ENCODE results near the gene UCK1. TPM values are rescaled to one million over a fixed set of nuclear protein-coding genes. Genes with fewer than 3 reads are reported as not detected.

The UCK1 gene
- total RNA-seq, 4 donors from 2014 or later = 32.7 to 45.7 (median 41.8) TPM

- Histone ChIP-seq H3K27me3 (no peaks in the 10 kb centered on the region), H3K9me3 (no peaks in the 10 kb centered on the region), H3K36me3 (peaks cover 3 to 99% (median 25%) of the 10 kb centered on the region in 3 donors), H3K4me3 (no peak overlapping the region), H3K27ac (no peak overlapping the region), H3K4me1 (no peaks in the 10 kb centered on the region)
- 91 to 92% methylated on average over 14 to 15 of the region's 15 CpGs for WGBS, 2 donors
- no peak for DNase-seq (ENCODE audit: low spot score in 2 of 2)
- TF ChIP-seq POLR2A (IDR thresholded peaks at IDR 0.05) (no peak), EP300 (IDR thresholded peaks at IDR 0.05) (no peak)
- TF ChIP-seq, protein P1, sequence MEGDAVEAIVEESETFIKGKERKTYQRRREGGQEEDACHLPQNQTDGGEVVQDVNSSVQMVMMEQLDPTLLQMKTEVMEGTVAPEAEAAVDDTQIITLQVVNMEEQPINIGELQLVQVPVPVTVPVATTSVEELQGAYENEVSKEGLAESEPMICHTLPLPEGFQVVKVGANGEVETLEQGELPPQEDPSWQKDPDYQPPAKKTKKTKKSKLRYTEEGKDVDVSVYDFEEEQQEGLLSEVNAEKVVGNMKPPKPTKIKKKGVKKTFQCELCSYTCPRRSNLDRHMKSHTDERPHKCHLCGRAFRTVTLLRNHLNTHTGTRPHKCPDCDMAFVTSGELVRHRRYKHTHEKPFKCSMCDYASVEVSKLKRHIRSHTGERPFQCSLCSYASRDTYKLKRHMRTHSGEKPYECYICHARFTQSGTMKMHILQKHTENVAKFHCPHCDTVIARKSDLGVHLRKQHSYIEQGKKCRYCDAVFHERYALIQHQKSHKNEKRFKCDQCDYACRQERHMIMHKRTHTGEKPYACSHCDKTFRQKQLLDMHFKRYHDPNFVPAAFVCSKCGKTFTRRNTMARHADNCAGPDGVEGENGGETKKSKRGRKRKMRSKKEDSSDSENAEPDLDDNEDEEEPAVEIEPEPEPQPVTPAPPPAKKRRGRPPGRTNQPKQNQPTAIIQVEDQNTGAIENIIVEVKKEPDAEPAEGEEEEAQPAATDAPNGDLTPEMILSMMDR (IDR thresholded peaks at IDR 0.05) = no peak
Measured at GRCh38 chr9:131513177-131513576, 17.9 kb downstream of the UCK1 start.

- Histone ChIP-seq H3K27me3 (no peaks in the 10 kb centered on the region), H3K36me3 (peaks cover 3 to 99% (median 22%) of the 10 kb centered on the region in 3 donors), H3K9me3 (no peaks in the 10 kb centered on the region), H3K4me3 (no peak overlapping the region), H3K27ac (no peak overlapping the region), H3K4me1 (no peaks in the 10 kb centered on the region)
- no peak for TF ChIP-seq EP300 (IDR thresholded peaks at IDR 0.05)
- no peak for TF ChIP-seq POLR2A (IDR thresholded peaks at IDR 0.05)
- TF ChIP-seq, protein P1 (IDR thresholded peaks at IDR 0.05) = no peak
- 92 to 94% methylated on average over 6 of the region's 6 CpGs for WGBS, 2 donors
- DNase-seq (ENCODE audit: low spot score in 2 of 2) = no peak
Measured at GRCh38 chr9:131511880-131512279, 19.2 kb downstream of the UCK1 start.

DNA sequence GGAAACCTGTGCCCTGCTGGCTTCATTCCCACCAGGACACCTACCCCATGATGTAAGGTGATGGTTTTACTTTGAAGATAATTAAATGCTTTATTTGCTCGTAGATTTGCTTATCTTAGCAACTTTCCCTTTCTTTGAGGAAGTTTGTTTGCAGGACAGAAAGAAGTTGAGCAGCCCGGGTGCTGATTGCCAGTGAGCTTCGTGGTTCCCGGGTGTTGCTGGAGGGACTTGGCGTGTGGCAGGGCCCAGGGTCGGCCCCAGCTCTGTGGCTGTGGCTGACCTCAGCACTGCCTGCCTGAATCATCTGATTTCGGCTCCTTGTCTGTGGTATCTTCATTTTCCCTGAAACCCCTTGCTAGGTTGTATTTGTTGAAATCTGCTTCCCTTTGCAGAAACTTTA, 19.6 kb downstream of the UCK1 start:
- Histone ChIP-seq H3K36me3 (peaks cover 3 to 94% (median 17%) of the 10 kb centered on the region in 3 donors), H3K4me1 (no peaks in the 10 kb centered on the region), H3K27me3 (no peaks in the 10 kb centered on the region), H3K4me3 (no peak overlapping the region), H3K27ac (no peak overlapping the region), H3K9me3 (no peaks in the 10 kb centered on the region)
- WGBS, 2 donors = 72 to 73% methylated on average over 7 of the region's 7 CpGs
- DNase-seq (ENCODE audit: low spot score in 2 of 2) = no peak
- TF ChIP-seq POLR2A (IDR thresholded peaks at IDR 0.05) = no peak
- TF ChIP-seq, protein P1 (IDR thresholded peaks at IDR 0.05) = no peak
- TF ChIP-seq EP300 (IDR thresholded peaks at IDR 0.05) = no peak

DNA sequence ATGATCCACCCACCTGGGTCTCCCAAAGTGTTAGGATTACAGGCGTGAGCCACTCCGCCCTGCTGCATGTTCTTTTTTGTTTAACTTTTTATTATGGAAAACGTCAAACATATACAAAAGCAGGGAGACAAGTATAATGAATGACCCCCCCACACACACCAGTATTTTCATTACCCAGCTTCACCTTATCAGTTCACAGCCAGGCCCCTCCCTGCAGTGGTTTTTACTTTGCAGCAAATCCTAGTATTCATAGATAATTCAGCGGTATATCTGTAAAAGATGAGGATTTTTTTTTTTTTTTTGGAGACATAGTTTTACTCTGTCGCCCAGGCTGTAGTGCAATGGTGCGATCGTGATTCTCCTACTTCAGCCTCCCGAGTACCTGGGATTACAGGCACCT, 26.1 kb downstream of the UCK1 start:
- H3K27me3 ChIP-seq = no peaks in the 10 kb centered on the region
- no peak for DNase-seq (ENCODE audit: low spot score in 2 of 2)
- TF ChIP-seq, protein P1 (IDR thresholded peaks at IDR 0.05) = no peak
- no peak for TF ChIP-seq EP300 (IDR thresholded peaks at IDR 0.05)
- no peak for TF ChIP-seq POLR2A (IDR thresholded peaks at IDR 0.05)
- peaks cover 0 to 32% (median 18%) of the 10 kb centered on the region in 4 donors for H3K4me1 ChIP-seq
- H3K27ac ChIP-seq = no peak overlapping the region
- H3K9me3 ChIP-seq = no peaks in the 10 kb centered on the region
- peaks cover 0 to 35% (median 0%) of the 10 kb centered on the region in 3 donors for H3K36me3 ChIP-seq
- 93 to 94% methylated on average over 8 of the region's 8 CpGs for WGBS, 2 donors
- H3K4me3 ChIP-seq = no peak overlapping the region

DNA sequence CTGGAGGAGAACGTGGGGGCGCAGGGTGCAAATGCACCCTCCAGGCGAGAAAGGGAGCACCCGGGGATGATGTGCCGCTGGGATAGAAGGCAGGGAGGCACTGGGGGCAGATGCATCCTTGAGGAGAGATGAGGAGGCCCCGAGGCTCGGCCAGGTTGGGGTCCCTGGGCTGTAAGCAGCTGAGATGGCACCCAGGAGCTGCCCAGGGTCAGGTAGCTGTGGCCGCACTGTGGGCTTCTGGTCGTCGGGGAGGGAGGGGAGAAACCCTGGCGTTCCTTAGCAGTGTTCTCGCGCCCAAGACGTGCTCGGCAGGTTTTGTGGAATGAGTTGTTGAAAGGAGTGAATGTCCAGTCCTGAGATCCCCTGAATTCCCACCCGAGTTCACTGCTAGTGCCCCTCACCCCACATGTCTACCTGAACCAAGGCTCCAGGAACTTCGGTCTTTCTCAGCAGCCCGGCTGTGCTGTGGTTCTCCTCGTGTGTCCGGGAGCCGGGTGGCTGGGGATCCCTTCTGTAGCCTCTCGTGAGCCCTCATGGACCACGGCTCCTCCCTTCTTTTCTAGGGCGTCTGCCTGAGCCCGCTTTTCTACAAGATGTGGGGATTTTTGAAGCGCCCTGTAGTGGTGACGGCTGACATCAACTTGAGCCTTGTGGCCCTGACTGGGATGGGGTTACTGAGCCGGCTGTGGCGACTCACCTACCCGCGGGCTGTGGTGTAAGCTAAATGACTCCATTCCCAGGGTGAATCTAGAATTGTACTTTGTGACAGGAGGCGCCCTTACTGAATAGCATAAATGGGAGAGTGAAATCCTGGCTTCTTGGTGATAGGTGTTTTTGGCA, 27.2 kb downstream of the UCK1 start:
- no peak for TF ChIP-seq POLR2A (IDR thresholded peaks at IDR 0.05)
- TF ChIP-seq, protein P1 (IDR thresholded peaks at IDR 0.05) = no peak
- TF ChIP-seq EP300 (IDR thresholded peaks at IDR 0.05) = no peak
- Histone ChIP-seq H3K9me3 (no peaks in the 10 kb centered on the region), H3K27me3 (no peaks in the 10 kb centered on the region), H3K36me3 (peaks cover 0 to 34% (median 5%) of the 10 kb centered on the region in 3 donors), H3K27ac (peak overlapping the region in 1 of 4 donors; percentile 86), H3K4me3 (peak overlapping the region; percentile 60 to 88 (median 74)), H3K4me1 (peaks cover 0 to 32% (median 18%) of the 10 kb centered on the region in 4 donors)
- DNase-seq (ENCODE audit: low spot score in 2 of 2) = no peak
- WGBS, 2 donors = 16 to 19% methylated on average over 24 to 32 of the region's 32 CpGs
